H1 (cell line): ENCODE results near the gene ADAT3. TPM values are rescaled to one million over a fixed set of nuclear protein-coding genes. Genes with fewer than 3 reads are reported as not detected.

Experiments
- CTCF ChIA-PET: fragments of 300-600 bp; sonication (Branson Sonifier 250); formaldehyde crosslinking; loops from one replicate; lab custom pipeline; 2021; ENCODE audit not compliant: partially characterized antibody; lab: Charles Lee
- POLR2A ChIA-PET: fragments of 300-600 bp; sonication (Branson Sonifier 250); formaldehyde crosslinking; loops from one replicate; lab custom pipeline; 2021; ENCODE audit warnings: inconsistent platforms; ENCODE audit not compliant: partially characterized antibody; lab: Charles Lee
- DNase-seq, 2 experiments: peaks; one replicate each; pipeline versions ENCODE4 v3.0.0 to v3.0.0-alpha.2; 2010 to 2022; ENCODE audit warnings: low spot score in 2 of 2, low read depth in 1 of 2, mixed read lengths in 1 of 2
- FAIRE-seq: peaks from 2 replicates; lab custom pipeline; 2011; peaks lifted over from hg19 to GRCh38; lab: Jason Lieb, UNC
- H2AFZ ChIP-seq: 2 replicates; pipeline ENCODE4 v1.8.1; 2012; ENCODE audit warnings: low read length, inconsistent platforms
- H2AK5ac ChIP-seq: 2 replicates; pipeline ENCODE4 v1.6.1; 2013; ENCODE audit warnings: low read depth, low read length
- H2BK120ac ChIP-seq: replicated peaks from 2 replicates; pipeline ENCODE3; 2013; ENCODE audit warnings: low read depth, low read length, inconsistent platforms
- H2BK12ac ChIP-seq: 2 replicates; pipeline ENCODE4 v1.6.1; 2013; ENCODE audit warnings: low read depth, low read length
- H2BK15ac ChIP-seq: 2 replicates; pipeline ENCODE4 v1.6.1; 2013; ENCODE audit warnings: low read length
- H2BK20ac ChIP-seq: 2 replicates; pipeline ENCODE4 v1.6.1; 2013; ENCODE audit warnings: low read length
- H2BK5ac ChIP-seq: 2 replicates; pipeline ENCODE4 v1.6.1; 2013; ENCODE audit warnings: low read depth, low read length
- H3K14ac ChIP-seq: 2 replicates; pipeline ENCODE4 v1.6.1; 2013; ENCODE audit warnings: inconsistent platforms; ENCODE audit not compliant: insufficient read length
- H3K18ac ChIP-seq: 2 replicates; pipeline ENCODE4 v1.6.1; 2013; ENCODE audit warnings: low read length; ENCODE audit errors: extremely low read depth
- H3K23ac ChIP-seq: 2 replicates; pipeline ENCODE4 v1.6.1; 2013; ENCODE audit warnings: inconsistent platforms; ENCODE audit not compliant: insufficient read length
- H3K23me2 ChIP-seq: 2 replicates; pipeline ENCODE4 v1.6.1; 2013; ENCODE audit warnings: low read depth, low read length
- H3K27ac ChIP-seq: 2 replicates; pipeline ENCODE4 v1.6.1; 2011; ENCODE audit warnings: low read depth, low read length, inconsistent platforms
- H3K27me3 ChIP-seq, 4 experiments: replicated peaks in 1 of 4; 1 replicate in 1 of 4; 2 replicates in 3 of 4; pipeline versions ENCODE4 v1.6.1 to v1.8.1; 2011 to 2013; ENCODE audit warnings: low read length in 3 of 4, mild to moderate bottlenecking in 3 of 4, inconsistent platforms in 2 of 4, mixed read lengths in 2 of 4, moderate library complexity in 1 of 4; ENCODE audit not compliant: control insufficient read depth in 3 of 4, insufficient read depth in 3 of 4; ENCODE audit errors: extremely low read depth in 1 of 4
- H3K36me3 ChIP-seq, 4 experiments: 2 replicates each; pipeline versions ENCODE4 v1.6.1 to v1.8.1; 2011 to 2013; ENCODE audit warnings: mild to moderate bottlenecking in 4 of 4, low read length in 3 of 4, moderate library complexity in 2 of 4, control low read depth in 1 of 4, inconsistent platforms in 1 of 4; ENCODE audit not compliant: insufficient read depth in 4 of 4, control insufficient read depth in 2 of 4
- H3K4ac ChIP-seq: replicated peaks from 2 replicates; pipeline ENCODE3; 2013; ENCODE audit warnings: low read length, low read depth, mixed read lengths, inconsistent platforms; ENCODE audit not compliant: insufficient read length
- H3K4me1 ChIP-seq, 4 experiments: replicated peaks in 1 of 4; 1 replicate in 1 of 4; 2 replicates in 3 of 4; pipeline versions ENCODE4 v1.6.1 to v1.8.1; 2011 to 2013; ENCODE audit warnings: low read length in 3 of 4, inconsistent platforms in 2 of 4, mixed read lengths in 1 of 4; ENCODE audit not compliant: insufficient read depth in 4 of 4, control insufficient read depth in 3 of 4
- H3K4me2 ChIP-seq, 2 experiments: 2 replicates each; pipeline versions ENCODE4 v1.6.1 to v1.8.1; 2011 to 2013; ENCODE audit warnings: low read depth in 2 of 2, low read length in 2 of 2, control low read depth in 1 of 2, inconsistent platforms in 1 of 2, mild to moderate bottlenecking in 1 of 2; ENCODE audit not compliant: insufficient read depth in 1 of 2
- H3K4me3 ChIP-seq, 4 experiments: fragments of 200-600, 300-600 bp in 1 of 4; sonication (generic), shearing (Covaris generic), sonication (Bioruptor Twin) in 1 of 4; 2 replicates each; pipeline versions ENCODE4 v1.5.1 to v1.8.1; 2011 to 2016; ENCODE audit warnings: low read length in 4 of 4, low read depth in 3 of 4, control low read depth in 2 of 4, inconsistent platforms in 2 of 4, mild to moderate bottlenecking in 2 of 4, mixed read lengths in 1 of 4, moderate library complexity in 1 of 4; ENCODE audit not compliant: insufficient read depth in 2 of 4; ENCODE audit errors: extremely low read depth in 1 of 4
- H3K56ac ChIP-seq: replicated peaks from 2 replicates; pipeline ENCODE3; 2013; ENCODE audit warnings: low read depth, mild to moderate bottlenecking, mixed read lengths, low read length, inconsistent platforms; ENCODE audit not compliant: insufficient read length
- H3K79me1 ChIP-seq: 2 replicates; pipeline ENCODE4 v1.6.1; 2013; ENCODE audit warnings: low read depth, low read length, control low read depth
- H3K79me2 ChIP-seq, 2 experiments: 2 replicates each; pipeline versions ENCODE4 v1.6.1 to v1.8.1; 2012 to 2013; ENCODE audit warnings: low read length in 2 of 2, mild to moderate bottlenecking in 2 of 2, inconsistent platforms in 1 of 2; ENCODE audit not compliant: insufficient read depth in 2 of 2, control insufficient read depth in 1 of 2
- H3K9ac ChIP-seq, 4 experiments: replicated peaks in 1 of 4; 1 replicate in 1 of 4; 2 replicates in 3 of 4; pipeline versions ENCODE4 v1.6.1 to v1.8.1; 2011 to 2013; ENCODE audit warnings: low read depth in 3 of 4, low read length in 3 of 4, control low read depth in 2 of 4, mild to moderate bottlenecking in 2 of 4, moderate library complexity in 2 of 4, inconsistent platforms in 1 of 4; ENCODE audit errors: extremely low read depth in 1 of 4
- H3K9me3 ChIP-seq, 2 experiments: 2 replicates each; pipeline versions ENCODE4 v1.6.1 to v1.8.1; 2012 to 2013; ENCODE audit warnings: mild to moderate bottlenecking in 2 of 2, moderate library complexity in 2 of 2, control low read depth in 1 of 2, inconsistent platforms in 1 of 2, low read depth in 1 of 2, low read length in 1 of 2, mixed read lengths in 1 of 2; ENCODE audit not compliant: insufficient read depth in 2 of 2
- H4K20me1 ChIP-seq, 2 experiments: replicated peaks in 1 of 2; 2 replicates each; pipeline versions ENCODE3 to v1.8.1; 2011 to 2013; ENCODE audit warnings: inconsistent platforms in 2 of 2, low read length in 2 of 2, mild to moderate bottlenecking in 1 of 2; ENCODE audit not compliant: insufficient read depth in 2 of 2, control insufficient read depth in 1 of 2
- H4K5ac ChIP-seq: 2 replicates; pipeline ENCODE4 v1.6.1; 2013; ENCODE audit warnings: low read length, low read depth, mixed read lengths, inconsistent platforms; ENCODE audit not compliant: insufficient read length
- H4K8ac ChIP-seq: 2 replicates; pipeline ENCODE4 v1.8.0; 2013; ENCODE audit warnings: mild to moderate bottlenecking, moderate library complexity, low read length, inconsistent platforms; ENCODE audit not compliant: insufficient read depth; ENCODE audit errors: extremely low read depth
- H4K91ac ChIP-seq: replicated peaks from 2 replicates; pipeline ENCODE3; 2013; ENCODE audit warnings: low read length, mixed read lengths, inconsistent platforms; ENCODE audit not compliant: insufficient read length
- BRCA1 ChIP-seq: IDR thresholded peaks from 2 replicates; pipeline ENCODE4 v1.6.1; 2012; ENCODE audit warnings: low read depth, low read length, improper control_type of control experiment
- EGR1 ChIP-seq: IDR thresholded peaks from 2 replicates; pipeline ENCODE4 v1.6.1; 2011; ENCODE audit warnings: low read depth, low read length, borderline replicate concordance
- FOSL1 ChIP-seq: IDR thresholded peaks from 2 replicates; pipeline ENCODE4 v1.6.1; 2011; ENCODE audit warnings: mild to moderate bottlenecking, low read depth, low read length, moderate library complexity; ENCODE audit not compliant: insufficient read depth
- GTF2F1 ChIP-seq: IDR thresholded peaks from 2 replicates; pipeline ENCODE4 v1.6.1; 2012; ENCODE audit warnings: low read depth, low read length, improper control_type of control experiment, borderline replicate concordance
- HDAC6 ChIP-seq: IDR thresholded peaks from one replicate; pipeline ENCODE4 v1.7.1; 2012; ENCODE audit warnings: low read depth, mild to moderate bottlenecking, inconsistent platforms, low read length, moderate library complexity
- MAFK ChIP-seq: IDR thresholded peaks from 2 replicates; pipeline ENCODE4 v1.6.1; 2012; ENCODE audit warnings: low read depth, mild to moderate bottlenecking, improper control_type of control experiment, low read length
- NANOG ChIP-seq: IDR thresholded peaks from 2 replicates; pipeline ENCODE4 v1.6.1; 2011; ENCODE audit warnings: low read length, low read depth, mild to moderate bottlenecking, inconsistent platforms; ENCODE audit not compliant: insufficient read depth, poor library complexity, severe bottlenecking
- NRF1 ChIP-seq: IDR thresholded peaks from 2 replicates; pipeline ENCODE4 v1.6.1; 2011; ENCODE audit warnings: mild to moderate bottlenecking, low read depth, low read length, improper control_type of control experiment
- PHF8 ChIP-seq: fragments of 200-600 bp; sonication (generic); conservative IDR thresholded peaks from 2 replicates; pipeline ENCODE4 v1.7.1; 2012; ENCODE audit warnings: low read depth, mild to moderate bottlenecking, inconsistent platforms, low read length, moderate library complexity
- POLR2A ChIP-seq, 2 experiments: IDR thresholded peaks; 1 replicate in 1 of 2; 2 replicates in 1 of 2; pipeline ENCODE4 v1.6.1; 2011; ENCODE audit warnings: low read depth in 2 of 2, low read length in 2 of 2, mild to moderate bottlenecking in 2 of 2; ENCODE audit errors: control extremely low read depth in 1 of 2
- POU5F1 ChIP-seq: IDR thresholded peaks from 2 replicates; pipeline ENCODE4 v1.6.1; 2011; ENCODE audit warnings: low read depth, mild to moderate bottlenecking, low read length, moderate library complexity
- RXRA ChIP-seq: IDR thresholded peaks from 2 replicates; pipeline ENCODE4 v1.6.1; 2011; ENCODE audit warnings: low read depth, mild to moderate bottlenecking, low read length, moderate library complexity; ENCODE audit not compliant: insufficient read depth
- SIX5 ChIP-seq: IDR thresholded peaks from 2 replicates; pipeline ENCODE4 v1.6.1; 2011; ENCODE audit warnings: mild to moderate bottlenecking, low read depth, low read length
- WGBS, 2 experiments: shearing (Covaris generic) in 1 of 2; methylation state at CpG; one replicate each; pipeline versions ENCODE4 v1.1.6 to v1.1.7; 2013 to 2015; ENCODE audit warnings: low lambda C conversion rate in 2 of 2, mixed read lengths in 2 of 2, inconsistent platforms in 1 of 2, low coverage in 1 of 2, missing lambda C conversion rate in 1 of 2; ENCODE audit not compliant: insufficient replicate concordance in 2 of 2, insufficient coverage in 1 of 2, insufficient read length in 1 of 2; ENCODE audit errors: extremely low coverage in 1 of 2, missing lambda C conversion rate in 1 of 2; 5-methylcytosine and 5-hydroxymethylcytosine counted together
- polyA plus RNA-seq, 7 experiments: library from polyadenylated mRNA; depleted of rRNA in 3 of 7; stranded (reverse) in 5 of 7; unstranded in 2 of 7; fragments of >200 nt in 5 of 7; fragments of 200-250 nt in 2 of 7; gene quantifications; 1 replicate in 5 of 7; 2 replicates in 1 of 7; 4 replicates in 1 of 7; pipeline versions ENCODE4 v1.2.1 to v1.2.3, GENCODE V29; 2011 to 2013; ENCODE audit warnings: missing spikeins in 2 of 7, mixed read lengths in 2 of 7
- total RNA-seq: library from RNA; stranded (reverse); fragmentation: NEBNext Ultra II Directional; extraction: Animal tissue kit (Norgen Biotek cat#: 25700); gene quantifications from 2 replicates; pipeline ENCODE4 v1.2.1, GENCODE V29; 2021

ADAT3 gene
- total and polyA plus RNA-seq, 2 of the 8 experiments (the other 6 are each of a cell fraction or from before 2014, with no cell fraction given), result 5.4 to 10.8 TPM

- no peaks in the 10 kb centered on the region for H3K27me3 ChIP-seq
- H2BK120ac ChIP-seq, result no peak overlapping the region
- peaks cover 0 to 8% (median 3%) of the 10 kb centered on the region in 4 experiments; a peak in 5 of 7 replicates for H3K4me1 ChIP-seq
- no peak overlapping the region for H3K14ac ChIP-seq
- H3K36me3 ChIP-seq, result no peaks in the 10 kb centered on the region
- no peak overlapping the region for H3K4me3 ChIP-seq
- no peak overlapping the region for H4K5ac ChIP-seq
- peaks cover 4 to 6% of the 10 kb centered on the region in 2 experiments; a peak in 3 of 4 replicates for H3K79me2 ChIP-seq
- no peak overlapping the region for H3K4me2 ChIP-seq
- H4K8ac ChIP-seq, result 0 out of 2 replicates have a peak overlapping the region, but pooled peaks have one; percentile 8
- H3K23ac ChIP-seq, result no peak overlapping the region
- no peak overlapping the region for H2AK5ac ChIP-seq
- H2BK20ac ChIP-seq, result no peak overlapping the region
- no peak overlapping the region for H4K91ac ChIP-seq
- no peak for DNase-seq
- no peak overlapping the region for H3K27ac ChIP-seq
- no peak overlapping the region for H2BK15ac ChIP-seq
- H3K56ac ChIP-seq, result no peak overlapping the region
- ChIA-PET POLR2A (interaction anchor here (0.6 to 2.3 kb wide), 6 partner anchors 9 to 333 kb away, joined by 3 to 13 read pairs (median 3); no protein-coding TSS in a partner anchor), CTCF (interaction anchor here (0.6 to 2.6 kb wide), 10 partner anchors 9 to 325 kb away, joined by 3 to 17 read pairs (median 3); no protein-coding TSS in a partner anchor)
- peaks cover 7% of the 10 kb centered on the region; the same call in 1 of the 2 replicates for H3K23me2 ChIP-seq
- H2AFZ ChIP-seq, result no peak overlapping the region
- no peak overlapping the region for H2BK5ac ChIP-seq
- FAIRE-seq, result no peak
- no peak overlapping the region for H3K18ac ChIP-seq
- H4K20me1 ChIP-seq, result no peaks in the 10 kb centered on the region
- H3K79me1 ChIP-seq, result no peaks in the 10 kb centered on the region
- no peak overlapping the region for H3K4ac ChIP-seq
- no peak overlapping the region for H3K9ac ChIP-seq
- no peak overlapping the region for H2BK12ac ChIP-seq
- 92% methylated on average over 20 of the region's 24 CpGs; no CpG with 5 or more reads in 1 of the 2 experiments for WGBS, 2 experiments
- H3K9me3 ChIP-seq, result peaks cover 3 to 4% of the 10 kb centered on the region in 2 experiments; a peak in 1 of 4 replicates
- no peak for TF ChIP-seq SIX5
- TF ChIP-seq BRCA1, result no peak
- no peak for TF ChIP-seq FOSL1
- no peak for TF ChIP-seq POLR2A (IDR thresholded peaks at IDR 0.05; ENCODE audit: control extremely low read depth in 1 of 2, low read depth in 2 of 2, low read length in 2 of 2)
- no peak for TF ChIP-seq PHF8
- no peak for TF ChIP-seq GTF2F1
- no peak for TF ChIP-seq RXRA
- no peak for TF ChIP-seq POU5F1
- no peak for TF ChIP-seq HDAC6
- TF ChIP-seq NRF1, result no peak
- TF ChIP-seq NANOG, result no peak
- no peak for TF ChIP-seq MAFK
- TF ChIP-seq EGR1, result no peak
Observed at GRCh38 chr19:1936916-1937610, 31.9 kb downstream of the ADAT3 start.
